ENCODE results near the gene MAMDC4. TPM values are rescaled to one million over a fixed set of nuclear protein-coding genes. Genes with fewer than 3 reads are reported as not detected.

Gene MAMDC4
- total and polyA plus RNA-seq, 2 experiments from 2014 or later: 1.7 to 6.8 TPM

DNA sequence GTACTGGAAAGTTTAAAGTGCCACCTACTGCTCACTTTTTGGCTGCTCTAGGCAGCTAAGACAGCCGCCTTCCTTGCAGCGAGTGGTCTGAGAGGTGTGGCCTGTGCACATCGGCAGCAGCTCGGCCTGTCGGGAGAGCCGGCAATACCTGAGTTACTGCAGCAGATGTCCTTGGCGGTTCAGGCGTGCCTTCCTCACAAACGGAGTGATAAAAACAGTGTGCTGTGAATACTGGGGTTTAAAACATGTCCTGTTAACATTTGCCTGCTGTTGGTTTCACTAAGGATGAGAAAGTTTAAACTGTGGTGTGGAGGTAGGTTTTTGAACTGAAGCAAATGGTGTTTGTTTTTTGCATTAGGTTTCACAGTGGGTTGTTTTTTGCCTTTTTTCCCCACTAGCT lies 47.0 kb downstream of the MAMDC4 start:
- peaks cover 23% of the 10 kb centered on the region for H4K20me1 ChIP-seq (replicated peaks; ENCODE audit: insufficient read depth)
- H3K27me3 ChIP-seq (ENCODE audit: insufficient read depth): no peaks in the 10 kb centered on the region
- H3K36me3 Mint-ChIP-seq (ENCODE audit: low read depth): peaks cover 50% of the 10 kb centered on the region
- peaks cover 2% of the 10 kb centered on the region; the same call in 1 of the 3 replicates for H3K4me1 Mint-ChIP-seq
- H3K36me3 ChIP-seq (ENCODE audit: insufficient read depth): peaks cover 21% of the 10 kb centered on the region
- TF ChIP-seq EZH2 (IDR thresholded peaks at IDR 0.05; ENCODE audit: low read depth, unreplicated experiment): no peak
- TF ChIP-seq, protein P1, sequence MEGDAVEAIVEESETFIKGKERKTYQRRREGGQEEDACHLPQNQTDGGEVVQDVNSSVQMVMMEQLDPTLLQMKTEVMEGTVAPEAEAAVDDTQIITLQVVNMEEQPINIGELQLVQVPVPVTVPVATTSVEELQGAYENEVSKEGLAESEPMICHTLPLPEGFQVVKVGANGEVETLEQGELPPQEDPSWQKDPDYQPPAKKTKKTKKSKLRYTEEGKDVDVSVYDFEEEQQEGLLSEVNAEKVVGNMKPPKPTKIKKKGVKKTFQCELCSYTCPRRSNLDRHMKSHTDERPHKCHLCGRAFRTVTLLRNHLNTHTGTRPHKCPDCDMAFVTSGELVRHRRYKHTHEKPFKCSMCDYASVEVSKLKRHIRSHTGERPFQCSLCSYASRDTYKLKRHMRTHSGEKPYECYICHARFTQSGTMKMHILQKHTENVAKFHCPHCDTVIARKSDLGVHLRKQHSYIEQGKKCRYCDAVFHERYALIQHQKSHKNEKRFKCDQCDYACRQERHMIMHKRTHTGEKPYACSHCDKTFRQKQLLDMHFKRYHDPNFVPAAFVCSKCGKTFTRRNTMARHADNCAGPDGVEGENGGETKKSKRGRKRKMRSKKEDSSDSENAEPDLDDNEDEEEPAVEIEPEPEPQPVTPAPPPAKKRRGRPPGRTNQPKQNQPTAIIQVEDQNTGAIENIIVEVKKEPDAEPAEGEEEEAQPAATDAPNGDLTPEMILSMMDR (conservative IDR thresholded peaks at IDR 0.05; ENCODE audit: low read depth in 2 of 2): no peak
- no peak for TF ChIP-seq NANOG (IDR thresholded peaks at IDR 0.05; ENCODE audit: borderline replicate concordance)
- no peak for TF ChIP-seq EZH2phosphoT487 (IDR thresholded peaks at IDR 0.05; ENCODE audit: unreplicated experiment)
- TF ChIP-seq POLR2AphosphoS5 (IDR thresholded peaks at IDR 0.05; ENCODE audit: low read depth): no peak
- TF ChIP-seq, protein P2, sequence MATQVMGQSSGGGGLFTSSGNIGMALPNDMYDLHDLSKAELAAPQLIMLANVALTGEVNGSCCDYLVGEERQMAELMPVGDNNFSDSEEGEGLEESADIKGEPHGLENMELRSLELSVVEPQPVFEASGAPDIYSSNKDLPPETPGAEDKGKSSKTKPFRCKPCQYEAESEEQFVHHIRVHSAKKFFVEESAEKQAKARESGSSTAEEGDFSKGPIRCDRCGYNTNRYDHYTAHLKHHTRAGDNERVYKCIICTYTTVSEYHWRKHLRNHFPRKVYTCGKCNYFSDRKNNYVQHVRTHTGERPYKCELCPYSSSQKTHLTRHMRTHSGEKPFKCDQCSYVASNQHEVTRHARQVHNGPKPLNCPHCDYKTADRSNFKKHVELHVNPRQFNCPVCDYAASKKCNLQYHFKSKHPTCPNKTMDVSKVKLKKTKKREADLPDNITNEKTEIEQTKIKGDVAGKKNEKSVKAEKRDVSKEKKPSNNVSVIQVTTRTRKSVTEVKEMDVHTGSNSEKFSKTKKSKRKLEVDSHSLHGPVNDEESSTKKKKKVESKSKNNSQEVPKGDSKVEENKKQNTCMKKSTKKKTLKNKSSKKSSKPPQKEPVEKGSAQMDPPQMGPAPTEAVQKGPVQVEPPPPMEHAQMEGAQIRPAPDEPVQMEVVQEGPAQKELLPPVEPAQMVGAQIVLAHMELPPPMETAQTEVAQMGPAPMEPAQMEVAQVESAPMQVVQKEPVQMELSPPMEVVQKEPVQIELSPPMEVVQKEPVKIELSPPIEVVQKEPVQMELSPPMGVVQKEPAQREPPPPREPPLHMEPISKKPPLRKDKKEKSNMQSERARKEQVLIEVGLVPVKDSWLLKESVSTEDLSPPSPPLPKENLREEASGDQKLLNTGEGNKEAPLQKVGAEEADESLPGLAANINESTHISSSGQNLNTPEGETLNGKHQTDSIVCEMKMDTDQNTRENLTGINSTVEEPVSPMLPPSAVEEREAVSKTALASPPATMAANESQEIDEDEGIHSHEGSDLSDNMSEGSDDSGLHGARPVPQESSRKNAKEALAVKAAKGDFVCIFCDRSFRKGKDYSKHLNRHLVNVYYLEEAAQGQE (IDR thresholded peaks at IDR 0.05; ENCODE audit: unreplicated experiment): no peak
- H3K9me2 ChIP-seq (ENCODE audit: insufficient read depth): no peaks in the 10 kb centered on the region
- peaks cover 4% of the 10 kb centered on the region for H3K27me3 Mint-ChIP-seq (ENCODE audit: insufficient read depth, low read depth, poor library complexity)
- H2AFZ ChIP-seq: no peak overlapping the region
- no peak overlapping the region for H3K4me3 ChIP-seq
- no peak overlapping the region for H3K27ac Mint-ChIP-seq
- no peak overlapping the region for H3K27ac ChIP-seq (ENCODE audit: low read depth)
- no peak overlapping the region for H3K4me3 Mint-ChIP-seq
- no peak overlapping the region for H3K4me2 ChIP-seq
- H3F3A ChIP-seq (replicated peaks; ENCODE audit: low read depth): 0 out of 2 replicates have a peak, but pooled peaks cover 9% of the 10 kb centered on the region
- no peak for DNase-seq (ENCODE audit: low spot score)
- ATAC-seq: no peak
- no peaks in the 10 kb centered on the region for H3K4me1 ChIP-seq (ENCODE audit: insufficient read depth)
- H3K9me3 Mint-ChIP-seq: no peaks in the 10 kb centered on the region
- H3K79me2 ChIP-seq (replicated peaks; ENCODE audit: insufficient read depth): peaks cover 36% of the 10 kb centered on the region

DNA sequence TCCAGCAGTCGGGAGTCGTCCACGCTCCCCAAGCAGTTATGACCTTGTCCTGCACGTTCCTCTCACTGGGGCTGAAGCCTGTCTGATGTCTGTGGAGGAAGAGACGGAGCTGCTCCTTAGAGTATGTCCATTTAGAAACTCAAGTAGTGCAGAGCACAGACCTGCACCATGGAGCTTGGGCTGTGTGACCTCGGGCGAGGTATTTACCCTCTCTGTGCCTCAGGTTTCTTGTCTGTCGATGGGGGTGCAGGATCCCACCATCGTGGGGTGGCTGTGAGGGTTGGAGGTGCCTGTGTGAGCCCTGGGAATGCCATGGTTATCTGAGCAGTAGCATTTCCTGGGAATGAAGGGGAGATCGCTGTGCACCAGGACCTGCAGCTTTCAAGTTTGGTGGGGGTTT lies 48.4 kb downstream of the MAMDC4 start:
- no peaks in the 10 kb centered on the region for H3K4me1 ChIP-seq (ENCODE audit: insufficient read depth)
- no peaks in the 10 kb centered on the region for H3K9me2 ChIP-seq (ENCODE audit: insufficient read depth)
- peaks cover 23% of the 10 kb centered on the region for H4K20me1 ChIP-seq (replicated peaks; ENCODE audit: insufficient read depth)
- DNase-seq (ENCODE audit: low spot score) (no peak), ATAC-seq (no peak)
- peaks cover 24% of the 10 kb centered on the region for H3K36me3 ChIP-seq (ENCODE audit: insufficient read depth)
- H3K4me2 ChIP-seq: no peak overlapping the region
- no peak overlapping the region for H3K27ac Mint-ChIP-seq
- H3K79me2 ChIP-seq (replicated peaks; ENCODE audit: insufficient read depth): peaks cover 27% of the 10 kb centered on the region
- no peaks in the 10 kb centered on the region for H3K27me3 ChIP-seq (ENCODE audit: insufficient read depth)
- no peak overlapping the region for H2AFZ ChIP-seq
- no peak overlapping the region for H3K4me3 ChIP-seq
- no peak overlapping the region for H3K27ac ChIP-seq (ENCODE audit: low read depth)
- no peaks in the 10 kb centered on the region for H3K9me3 Mint-ChIP-seq
- peaks cover 3% of the 10 kb centered on the region for H3K27me3 Mint-ChIP-seq (ENCODE audit: insufficient read depth, low read depth, poor library complexity)
- 0 out of 2 replicates have a peak, but pooled peaks cover 9% of the 10 kb centered on the region for H3F3A ChIP-seq (replicated peaks; ENCODE audit: low read depth)
- 0 out of 3 replicates have a peak, but pooled peaks cover 2% of the 10 kb centered on the region for H3K4me1 Mint-ChIP-seq
- no peak overlapping the region; the same call in 2 of the 3 replicates for H3K4me3 Mint-ChIP-seq
- H3K36me3 Mint-ChIP-seq (ENCODE audit: low read depth): peaks cover 53% of the 10 kb centered on the region
- TF ChIP-seq, protein P3, sequence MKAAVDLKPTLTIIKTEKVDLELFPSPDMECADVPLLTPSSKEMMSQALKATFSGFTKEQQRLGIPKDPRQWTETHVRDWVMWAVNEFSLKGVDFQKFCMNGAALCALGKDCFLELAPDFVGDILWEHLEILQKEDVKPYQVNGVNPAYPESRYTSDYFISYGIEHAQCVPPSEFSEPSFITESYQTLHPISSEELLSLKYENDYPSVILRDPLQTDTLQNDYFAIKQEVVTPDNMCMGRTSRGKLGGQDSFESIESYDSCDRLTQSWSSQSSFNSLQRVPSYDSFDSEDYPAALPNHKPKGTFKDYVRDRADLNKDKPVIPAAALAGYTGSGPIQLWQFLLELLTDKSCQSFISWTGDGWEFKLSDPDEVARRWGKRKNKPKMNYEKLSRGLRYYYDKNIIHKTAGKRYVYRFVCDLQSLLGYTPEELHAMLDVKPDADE (IDR thresholded peaks at IDR 0.05): no peak
- TF ChIP-seq EZH2 (IDR thresholded peaks at IDR 0.05; ENCODE audit: low read depth, unreplicated experiment) (no peak), CREB1 (CRISPR knock-in tag; IDR thresholded peaks at IDR 0.05; ENCODE audit: low read depth) (no peak), NANOG (IDR thresholded peaks at IDR 0.05; ENCODE audit: borderline replicate concordance) (no peak)
- TF ChIP-seq, protein P4, sequence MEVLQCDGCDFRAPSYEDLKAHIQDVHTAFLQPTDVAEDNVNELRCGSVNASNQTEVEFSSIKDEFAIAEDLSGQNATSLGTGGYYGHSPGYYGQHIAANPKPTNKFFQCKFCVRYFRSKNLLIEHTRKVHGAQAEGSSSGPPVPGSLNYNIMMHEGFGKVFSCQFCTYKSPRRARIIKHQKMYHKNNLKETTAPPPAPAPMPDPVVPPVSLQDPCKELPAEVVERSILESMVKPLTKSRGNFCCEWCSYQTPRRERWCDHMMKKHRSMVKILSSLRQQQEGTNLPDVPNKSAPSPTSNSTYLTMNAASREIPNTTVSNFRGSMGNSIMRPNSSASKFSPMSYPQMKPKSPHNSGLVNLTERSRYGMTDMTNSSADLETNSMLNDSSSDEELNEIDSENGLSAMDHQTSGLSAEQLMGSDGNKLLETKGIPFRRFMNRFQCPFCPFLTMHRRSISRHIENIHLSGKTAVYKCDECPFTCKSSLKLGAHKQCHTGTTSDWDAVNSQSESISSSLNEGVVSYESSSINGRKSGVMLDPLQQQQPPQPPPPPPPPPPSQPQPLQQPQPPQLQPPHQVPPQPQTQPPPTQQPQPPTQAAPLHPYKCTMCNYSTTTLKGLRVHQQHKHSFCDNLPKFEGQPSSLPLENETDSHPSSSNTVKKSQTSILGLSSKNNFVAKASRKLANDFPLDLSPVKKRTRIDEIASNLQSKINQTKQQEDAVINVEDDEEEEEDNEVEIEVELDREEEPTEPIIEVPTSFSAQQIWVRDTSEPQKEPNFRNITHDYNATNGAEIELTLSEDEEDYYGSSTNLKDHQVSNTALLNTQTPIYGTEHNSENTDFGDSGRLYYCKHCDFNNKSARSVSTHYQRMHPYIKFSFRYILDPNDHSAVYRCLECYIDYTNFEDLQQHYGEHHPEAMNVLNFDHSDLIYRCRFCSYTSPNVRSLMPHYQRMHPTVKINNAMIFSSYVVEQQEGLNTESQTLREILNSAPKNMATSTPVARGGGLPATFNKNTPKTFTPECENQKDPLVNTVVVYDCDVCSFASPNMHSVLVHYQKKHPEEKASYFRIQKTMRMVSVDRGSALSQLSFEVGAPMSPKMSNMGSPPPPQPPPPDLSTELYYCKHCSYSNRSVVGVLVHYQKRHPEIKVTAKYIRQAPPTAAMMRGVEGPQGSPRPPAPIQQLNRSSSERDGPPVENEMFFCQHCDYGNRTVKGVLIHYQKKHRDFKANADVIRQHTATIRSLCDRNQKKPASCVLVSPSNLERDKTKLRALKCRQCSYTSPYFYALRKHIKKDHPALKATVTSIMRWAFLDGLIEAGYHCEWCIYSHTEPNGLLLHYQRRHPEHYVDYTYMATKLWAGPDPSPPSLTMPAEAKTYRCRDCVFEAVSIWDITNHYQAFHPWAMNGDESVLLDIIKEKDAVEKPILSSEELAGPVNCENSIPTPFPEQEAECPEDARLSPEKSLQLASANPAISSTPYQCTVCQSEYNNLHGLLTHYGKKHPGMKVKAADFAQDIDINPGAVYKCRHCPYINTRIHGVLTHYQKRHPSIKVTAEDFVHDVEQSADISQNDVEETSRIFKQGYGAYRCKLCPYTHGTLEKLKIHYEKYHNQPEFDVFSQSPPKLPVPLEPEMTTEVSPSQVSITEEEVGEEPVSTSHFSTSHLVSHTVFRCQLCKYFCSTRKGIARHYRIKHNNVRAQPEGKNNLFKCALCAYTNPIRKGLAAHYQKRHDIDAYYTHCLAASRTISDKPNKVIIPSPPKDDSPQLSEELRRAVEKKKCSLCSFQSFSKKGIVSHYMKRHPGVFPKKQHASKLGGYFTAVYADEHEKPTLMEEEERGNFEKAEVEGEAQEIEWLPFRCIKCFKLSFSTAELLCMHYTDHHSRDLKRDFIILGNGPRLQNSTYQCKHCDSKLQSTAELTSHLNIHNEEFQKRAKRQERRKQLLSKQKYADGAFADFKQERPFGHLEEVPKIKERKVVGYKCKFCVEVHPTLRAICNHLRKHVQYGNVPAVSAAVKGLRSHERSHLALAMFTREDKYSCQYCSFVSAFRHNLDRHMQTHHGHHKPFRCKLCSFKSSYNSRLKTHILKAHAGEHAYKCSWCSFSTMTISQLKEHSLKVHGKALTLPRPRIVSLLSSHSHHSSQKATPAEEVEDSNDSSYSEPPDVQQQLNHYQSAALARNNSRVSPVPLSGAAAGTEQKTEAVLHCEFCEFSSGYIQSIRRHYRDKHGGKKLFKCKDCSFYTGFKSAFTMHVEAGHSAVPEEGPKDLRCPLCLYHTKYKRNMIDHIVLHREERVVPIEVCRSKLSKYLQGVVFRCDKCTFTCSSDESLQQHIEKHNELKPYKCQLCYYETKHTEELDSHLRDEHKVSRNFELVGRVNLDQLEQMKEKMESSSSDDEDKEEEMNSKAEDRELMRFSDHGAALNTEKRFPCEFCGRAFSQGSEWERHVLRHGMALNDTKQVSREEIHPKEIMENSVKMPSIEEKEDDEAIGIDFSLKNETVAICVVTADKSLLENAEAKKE (CRISPR knock-in tag; IDR thresholded peaks at IDR 0.05): no peak

All from GM23338 (cell line).